GM12874 (cell line): Measurements from ENCODE around the gene OR6P1.

Experiments
- CTCF ChIP-seq: IDR thresholded peaks from 2 replicates; pipeline ENCODE4 v1.5.1; 2011; ENCODE audit warnings: low read depth, mild to moderate bottlenecking, control low read depth, low read length, moderate library complexity; ENCODE audit not compliant: insufficient read depth

Gene OR6P1

GRCh38 chr1:158520955-158521665 lies 49.3 kb downstream of the OR6P1 start:
- TF ChIP-seq CTCF, result no peak

GRCh38 chr1:158520021-158520420 lies 50.4 kb downstream of the OR6P1 start:
- TF ChIP-seq CTCF, result no peak

GRCh38 chr1:158516966-158517365 lies 53.4 kb downstream of the OR6P1 start:
- no peak for TF ChIP-seq CTCF
